Naive thymus-derived CD4-positive, alpha-beta T cell (primary cell): ENCODE data around the gene ABHD12B. TPM values are rescaled to one million over a fixed set of nuclear protein-coding genes. Genes with fewer than 3 reads are reported as not detected.

Experiments
- ATAC-seq: fragments of 150-1000 bp; cut with Tn5 transposase; 2 replicates; pipeline ENCODE4 v1.10.0; 2021; ENCODE audit warnings: mild to moderate bottlenecking, moderate library complexity
- CTCF ChIA-PET: fragments of 350-600 bp; sonication (Branson Sonifier 250); formaldehyde crosslinking; loops from one replicate; lab custom pipeline; 2021; ENCODE audit warnings: antibody characterized with exemption; lab: Charles Lee
- POLR2A ChIA-PET: fragments of 350-600 bp; sonication (Branson Sonifier 250); formaldehyde crosslinking; loops from one replicate; lab custom pipeline; 2021; ENCODE audit warnings: antibody characterized with exemption, inconsistent platforms; lab: Charles Lee
- DNase-seq, 9 donors: peaks; one replicate each; pipeline versions ENCODE4 v3.0.0 to v3.0.0-alpha.2; 2020 to 2022; ENCODE audit warnings: mixed read lengths in 1 of 9
- H3K27ac ChIP-seq: one replicate; pipeline ENCODE4 v1.7.0; 2013; ENCODE audit warnings: mild to moderate bottlenecking, low read depth, low read length, moderate library complexity
- H3K27me3 ChIP-seq, 2 donors: one replicate each; pipeline ENCODE4 v1.7.0; 2013; ENCODE audit warnings: low read length in 2 of 2, mild to moderate bottlenecking in 2 of 2, moderate library complexity in 2 of 2; ENCODE audit not compliant: control insufficient read depth in 2 of 2, insufficient read depth in 2 of 2
- H3K36me3 ChIP-seq, 3 experiments: 1 replicate in 2 of 3; 2 replicates in 1 of 3; pipeline ENCODE4 v1.7.0; 2013; ENCODE audit warnings: low read length in 3 of 3, mild to moderate bottlenecking in 3 of 3, moderate library complexity in 1 of 3; ENCODE audit not compliant: insufficient read depth in 3 of 3, control insufficient read depth in 2 of 3
- H3K4me1 ChIP-seq, 2 donors: one replicate each; pipeline ENCODE4 v1.7.0; 2013; ENCODE audit warnings: low read length in 2 of 2, mild to moderate bottlenecking in 2 of 2, moderate library complexity in 1 of 2; ENCODE audit not compliant: control insufficient read depth in 2 of 2, insufficient read depth in 2 of 2
- H3K4me3 ChIP-seq: 2 replicates; pipeline ENCODE4 v1.7.0; 2013; ENCODE audit warnings: mild to moderate bottlenecking, low read length
- H3K9me3 ChIP-seq, 3 experiments: 1 replicate in 2 of 3; 2 replicates in 1 of 3; pipeline ENCODE4 v1.7.0; 2013; ENCODE audit warnings: low read length in 3 of 3; ENCODE audit not compliant: control insufficient read depth in 2 of 3
- H3K27ac Mint-ChIP-seq, 9 donors: one replicate each; pipeline ENCODE4 v1.8.0; 2020 to 2022; ENCODE audit warnings: mixed read lengths in 9 of 9, mild to moderate bottlenecking in 8 of 9, moderate library complexity in 5 of 9, inconsistent platforms in 2 of 9
- H3K27me3 Mint-ChIP-seq, 5 donors: one replicate each; pipeline ENCODE4 v1.8.0; 2021 to 2022; ENCODE audit warnings: mixed read lengths in 5 of 5, mild to moderate bottlenecking in 1 of 5
- H3K36me3 Mint-ChIP-seq, 5 donors: one replicate each; pipeline ENCODE4 v1.8.0; 2020 to 2022; ENCODE audit warnings: mixed read lengths in 5 of 5, mild to moderate bottlenecking in 3 of 5, inconsistent platforms in 1 of 5
- H3K4me1 Mint-ChIP-seq, 7 donors: one replicate each; pipeline ENCODE4 v1.8.0; 2020 to 2022; ENCODE audit warnings: mixed read lengths in 7 of 7, mild to moderate bottlenecking in 3 of 7, inconsistent platforms in 1 of 7
- H3K4me3 Mint-ChIP-seq, 10 donors: one replicate each; pipeline ENCODE4 v1.8.0; 2020 to 2022; ENCODE audit warnings: mild to moderate bottlenecking in 10 of 10, mixed read lengths in 10 of 10, moderate library complexity in 6 of 10, inconsistent platforms in 2 of 10
- H3K9me3 Mint-ChIP-seq, 11 donors: one replicate each; pipeline ENCODE4 v1.8.0; 2020 to 2022; ENCODE audit warnings: mixed read lengths in 11 of 11, mild to moderate bottlenecking in 4 of 11, inconsistent platforms in 1 of 11, moderate library complexity in 1 of 11
- intact Hi-C, 2 donors: fragments of 100-400 bp; cut with micrococcal nuclease; formaldehyde crosslinking; loops; one replicate each; pipeline ENCODE4 v1.15.1; 2023
- polyA plus RNA-seq, 2 donors: library from polyadenylated mRNA; unstranded; fragments of 300-500 nt; fragmentation: Illumina TruSeq; gene quantifications; one replicate each; pipeline ENCODE4 v1.2.3, GENCODE V29; 2021
- total RNA-seq, 6 experiments: library from RNA in 5 of 6; stranded (reverse) in 5 of 6; gene quantifications; 1 replicate in 5 of 6; 2 replicates in 1 of 6; pipeline ENCODE4 v1.2.3 and lab custom pipeline; 2021 to 2026

ABHD12B gene
- total and polyA plus RNA-seq, 7 experiments from 2014 or later = 0.37 TPM; not detected in 6

DNA sequence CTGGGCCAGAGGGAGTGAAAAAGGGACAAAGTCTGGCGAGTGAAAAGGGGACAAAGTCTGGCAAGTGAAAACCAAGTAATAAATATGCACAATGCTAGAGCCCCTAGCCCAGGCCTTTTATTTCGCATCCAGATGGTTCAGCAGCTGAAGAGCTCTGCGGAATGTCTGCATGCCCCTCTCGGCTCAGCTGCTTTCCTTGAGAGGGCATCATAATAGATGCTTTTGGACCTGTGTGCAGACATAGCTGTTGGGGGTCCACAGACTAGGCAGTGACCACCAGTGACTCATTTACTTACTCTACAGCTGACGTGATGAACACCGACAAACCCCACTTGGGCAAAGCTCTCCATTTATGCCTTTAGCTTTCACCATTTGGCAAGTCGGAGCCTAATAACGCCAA lies 45.2 kb upstream of the ABHD12B start:
- CTCF ChIA-PET = interaction anchor here (0.7 to 4.5 kb wide), 5 partner anchors 14 to 64 kb away, joined by 3 to 31 read pairs (median 7); no protein-coding TSS in a partner anchor
- peaks cover 0 to 7% (median 0%) of the 10 kb centered on the region in 3 experiments for H3K36me3 ChIP-seq
- no peaks in the 10 kb centered on the region for H3K9me3 Mint-ChIP-seq
- H3K4me3 ChIP-seq = no peak overlapping the region
- peaks cover 62 to 85% (median 82%) of the 10 kb centered on the region in 7 donors for H3K4me1 Mint-ChIP-seq
- H3K27ac Mint-ChIP-seq = peak overlapping the region in 7 of 9 donors; percentile 23 to 93 (median 90)
- no peak for DNase-seq
- H3K4me1 ChIP-seq = peaks cover 58 to 72% of the 10 kb centered on the region in 2 donors
- peak overlapping the region in 5 of 10 donors; percentile 16 to 79 (median 35) for H3K4me3 Mint-ChIP-seq
- H3K27me3 ChIP-seq = no peaks in the 10 kb centered on the region
- H3K36me3 Mint-ChIP-seq = peaks cover 0 to 40% (median 6%) of the 10 kb centered on the region in 5 donors
- H3K9me3 ChIP-seq = no peaks in the 10 kb centered on the region
- intact Hi-C loops = no loop called here
- peak overlapping the region; percentile 4 for H3K27ac ChIP-seq
- ATAC-seq = no peak
- POLR2A ChIA-PET = interaction anchor here (0.5 to 8.7 kb wide), 9 partner anchors 7 to 959 kb away, joined by 3 to 91 read pairs (median 3); no protein-coding TSS in a partner anchor
- peaks cover 0 to 2% (median 0%) of the 10 kb centered on the region in 5 donors for H3K27me3 Mint-ChIP-seq

DNA sequence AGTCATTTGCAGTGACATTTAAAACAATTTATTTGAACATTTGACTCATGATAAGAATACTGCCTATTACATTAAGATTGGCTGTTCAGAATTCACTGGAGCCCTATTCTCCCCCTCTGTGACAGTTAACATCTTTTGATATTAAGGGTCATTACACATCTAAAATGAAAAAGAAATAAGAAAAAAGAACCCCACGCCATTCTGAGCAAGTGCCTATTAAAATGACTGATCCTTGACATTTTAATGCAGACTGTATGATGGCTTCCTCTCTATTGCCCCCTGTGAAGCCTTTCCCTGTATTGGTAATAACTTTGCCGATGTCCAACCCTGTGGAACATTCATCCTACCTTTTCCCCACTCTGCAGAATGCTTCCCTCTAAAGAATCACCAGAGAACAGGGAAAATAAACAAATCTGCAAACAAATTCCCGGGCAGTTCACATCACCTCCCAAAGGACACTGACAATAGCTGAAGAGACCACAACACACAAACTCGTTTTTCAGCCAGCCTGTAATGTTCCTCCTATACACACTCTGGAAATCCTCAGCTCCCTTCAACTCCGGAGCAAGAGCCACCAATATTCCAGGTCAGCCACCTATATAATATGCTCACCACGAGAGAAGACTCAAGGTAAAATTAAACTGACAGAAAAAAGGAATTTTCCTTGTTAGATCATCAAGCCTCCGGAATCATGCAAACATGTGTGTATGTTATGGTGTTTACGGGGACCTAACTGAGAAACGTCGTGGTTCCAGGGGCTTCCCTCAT lies 42.9 kb upstream of the ABHD12B start:
- Histone ChIP-seq H3K36me3 (peaks cover 0 to 7% (median 0%) of the 10 kb centered on the region in 3 experiments), H3K4me1 (peaks cover 43 to 55% of the 10 kb centered on the region in 2 donors), H3K27me3 (no peaks in the 10 kb centered on the region), H3K27ac (peak overlapping the region; percentile 76), H3K4me3 (peak overlapping the region; percentile 72), H3K9me3 (no peaks in the 10 kb centered on the region)
- Mint-ChIP-seq H3K27me3 (peaks cover 0 to 13% (median 0%) of the 10 kb centered on the region in 5 donors), H3K27ac (peak overlapping the region; percentile 16 to 99 (median 88)), H3K4me1 (peaks cover 51 to 84% (median 76%) of the 10 kb centered on the region in 7 donors), H3K36me3 (peaks cover 0 to 42% (median 6%) of the 10 kb centered on the region in 5 donors), H3K9me3 (no peaks in the 10 kb centered on the region), H3K4me3 (peak overlapping the region; percentile 89 to 99 (median 94))
- intact Hi-C loops = loop anchor here in 1 of 2 donors (1.0 kb wide), 1 partner anchor 14 kb away; no protein-coding TSS in a partner anchor
- ChIA-PET POLR2A (interaction anchor here (0.8 to 8.7 kb wide), 13 partner anchors 9 to 967 kb away, joined by 4 to 91 read pairs (median 6); no protein-coding TSS in a partner anchor), CTCF (interaction anchor here (0.7 to 4.5 kb wide), 10 partner anchors 8 to 499 kb away, joined by 3 to 31 read pairs (median 4); no protein-coding TSS in a partner anchor)
- ATAC-seq (no peak), DNase-seq (no peak)

- ATAC-seq = no peak
- Mint-ChIP-seq H3K4me1 (peaks cover 46 to 84% (median 75%) of the 10 kb centered on the region in 7 donors), H3K27me3 (peaks cover 0 to 13% (median 0%) of the 10 kb centered on the region in 5 donors)
Observed at GRCh38 chr14:50829489-50830043, 42.3 kb upstream of the ABHD12B start.

GRCh38 chr14:50830044-50830931 lies 41.6 kb upstream of the ABHD12B start:
- no peaks in the 10 kb centered on the region for H3K9me3 ChIP-seq
- peaks cover 46 to 84% (median 75%) of the 10 kb centered on the region in 7 donors for H3K4me1 Mint-ChIP-seq
- POLR2A ChIA-PET = interaction anchor here (0.8 to 8.7 kb wide), 18 partner anchors 10 to 1243 kb away, joined by 3 to 91 read pairs (median 6); no protein-coding TSS in a partner anchor
- no peaks in the 10 kb centered on the region for H3K9me3 Mint-ChIP-seq
- peak overlapping the region; percentile 89 to 99 (median 94) for H3K4me3 Mint-ChIP-seq
- peaks cover 0 to 13% (median 0%) of the 10 kb centered on the region in 5 donors for H3K27me3 Mint-ChIP-seq
- CTCF ChIA-PET = interaction anchor here (0.8 to 4.5 kb wide), 8 partner anchors 9 to 501 kb away, joined by 3 to 31 read pairs (median 6); no protein-coding TSS in a partner anchor
- peak overlapping the region; percentile 53 to 99 (median 88) for H3K27ac Mint-ChIP-seq
- H3K27ac ChIP-seq = peak overlapping the region; percentile 84
- no peaks in the 10 kb centered on the region for H3K27me3 ChIP-seq
- H3K4me3 ChIP-seq = peak overlapping the region; percentile 72
- peaks cover 0 to 7% (median 0%) of the 10 kb centered on the region in 3 experiments for H3K36me3 ChIP-seq
- peaks cover 0 to 34% (median 6%) of the 10 kb centered on the region in 5 donors for H3K36me3 Mint-ChIP-seq
- ATAC-seq (peak; percentile 70), DNase-seq (peak; percentile 44 to 72 (median 69))
- H3K4me1 ChIP-seq = peaks cover 44 to 47% of the 10 kb centered on the region in 2 donors
- intact Hi-C loops = loop anchor here (1.0 to 10.0 kb wide), 11 partner anchors 8 to 1208 kb away; partner anchors contain the start of genes DMAC2L (in 1 of the 2), FRMD6 (in 1 of the 2), L2HGDH (in 1 of the 2) and MGAT2 (in 1 of the 2)

More at GRCh38 chr14:50829489-50830043, 42.3 kb upstream of the ABHD12B start:
- Mint-ChIP-seq H3K4me3 (peak overlapping the region; percentile 89 to 99 (median 94)), H3K36me3 (peaks cover 0 to 36% (median 6%) of the 10 kb centered on the region in 5 donors), H3K27ac (peak overlapping the region; percentile 53 to 99 (median 88)), H3K9me3 (no peaks in the 10 kb centered on the region)
- Histone ChIP-seq H3K27me3 (no peaks in the 10 kb centered on the region), H3K4me3 (peak overlapping the region; percentile 72), H3K9me3 (no peaks in the 10 kb centered on the region), H3K27ac (peak overlapping the region; percentile 76), H3K36me3 (peaks cover 0 to 7% (median 0%) of the 10 kb centered on the region in 3 experiments), H3K4me1 (peaks cover 44 to 49% of the 10 kb centered on the region in 2 donors)
- CTCF ChIA-PET = interaction anchor here (0.7 to 4.5 kb wide), 9 partner anchors 9 to 500 kb away, joined by 3 to 31 read pairs (median 4); no protein-coding TSS in a partner anchor
- intact Hi-C loops = loop anchor here (1.0 to 10.0 kb wide), 12 partner anchors 7 to 1207 kb away; partner anchors contain the start of genes DMAC2L (in 1 of the 2), FRMD6 (in 1 of the 2), L2HGDH (in 1 of the 2) and MGAT2 (in 1 of the 2)
- POLR2A ChIA-PET = interaction anchor here (0.8 to 8.7 kb wide), 14 partner anchors 10 to 967 kb away, joined by 3 to 91 read pairs (median 8); no protein-coding TSS in a partner anchor
- no peak for DNase-seq

- ChIA-PET CTCF (interaction anchor here (1.0 to 1.4 kb wide), 3 partner anchors 17 to 53 kb away, joined by 3 to 4 read pairs (median 3); no protein-coding TSS in a partner anchor), POLR2A (interaction anchor here (1.0 to 8.7 kb wide), 13 partner anchors 11 to 1244 kb away, joined by 3 to 91 read pairs (median 4); no protein-coding TSS in a partner anchor)
- peak within 1 kb of the TSS; percentile 80 for H3K4me3 ChIP-seq
- peak; percentile 58 to 80 (median 74) for DNase-seq
- H3K4me1 Mint-ChIP-seq = peaks cover 46 to 84% (median 74%) of the 10 kb centered on the region in 7 donors
- peaks cover 0 to 13% (median 0%) of the 10 kb centered on the region in 5 donors for H3K27me3 Mint-ChIP-seq
- peaks cover 0 to 7% (median 0%) of the 10 kb centered on the region in 3 experiments for H3K36me3 ChIP-seq
- peak within 1 kb of the TSS; percentile 84 for H3K27ac ChIP-seq
- peak within 1 kb of the TSS; percentile 85 to 99 (median 95) for H3K27ac Mint-ChIP-seq
- H3K4me1 ChIP-seq = peaks cover 40 to 42% of the 10 kb centered on the region in 2 donors
- no peaks in the 10 kb centered on the region for H3K9me3 Mint-ChIP-seq
- no peaks in the 10 kb centered on the region for H3K27me3 ChIP-seq
- H3K4me3 Mint-ChIP-seq = peak within 1 kb of the TSS; percentile 91 to 99 (median 96)
- peak; percentile 91 for ATAC-seq
- intact Hi-C loops = loop anchor here (1.0 to 10.0 kb wide), 14 partner anchors 9 to 1209 kb away; partner anchors contain the start of genes DMAC2L (in 1 of the 2), FRMD6 (in 1 of the 2), L2HGDH (in 1 of the 2) and MGAT2 (in 1 of the 2)
- H3K9me3 ChIP-seq = no peaks in the 10 kb centered on the region
- peaks cover 0 to 31% (median 6%) of the 10 kb centered on the region in 5 donors for H3K36me3 Mint-ChIP-seq
Observed at GRCh38 chr14:50830932-50831725, 40.7 kb upstream of the ABHD12B start, which contains the start of gene NIN. Gene NIN (minus strand): TSS chr14:50831162. CDS start chr14:50822056, 9,106 bp downstream.
